HG02852 (cell line): ENCODE results near the gene SLC37A1.

Source experiments
- ATAC-seq: cut with Tn5 transposase; IDR thresholded peaks from one replicate; pipeline ENCODE4 v1.9.1; 2021; ENCODE audit warnings: mild to moderate bottlenecking, moderate library complexity; ENCODE audit not compliant: unreplicated experiment

The SLC37A1 gene

DNA sequence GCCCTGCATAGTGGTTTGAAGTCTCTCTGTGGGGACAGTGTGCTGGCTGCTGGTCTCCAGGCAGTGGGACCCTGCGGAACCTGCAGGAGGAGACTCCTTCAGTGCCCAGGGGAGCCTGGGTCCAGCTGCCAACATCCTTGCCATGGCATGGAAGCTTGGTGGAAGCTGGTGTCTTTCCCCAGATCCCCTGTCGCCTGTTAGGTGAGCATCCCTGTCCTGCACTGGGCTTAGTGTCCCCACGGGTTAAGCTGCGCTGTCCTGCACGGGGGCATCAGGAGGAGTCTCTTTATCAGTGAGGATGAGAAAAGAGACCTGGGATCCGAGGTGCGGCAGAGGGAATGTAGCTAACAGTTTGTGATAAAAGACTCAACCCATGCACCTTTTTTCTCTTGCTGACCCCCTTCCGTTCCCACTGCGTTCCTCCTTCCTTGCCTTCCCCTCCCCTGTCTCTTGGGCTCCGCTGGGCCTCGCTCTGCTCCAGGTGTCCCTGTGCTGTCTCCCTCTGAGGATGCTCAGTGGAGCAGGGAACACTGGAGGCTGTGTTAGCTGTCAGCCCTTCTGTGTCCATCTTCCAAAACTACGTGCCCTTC, 59.3 kb downstream of the SLC37A1 start:
- no peak for ATAC-seq

DNA sequence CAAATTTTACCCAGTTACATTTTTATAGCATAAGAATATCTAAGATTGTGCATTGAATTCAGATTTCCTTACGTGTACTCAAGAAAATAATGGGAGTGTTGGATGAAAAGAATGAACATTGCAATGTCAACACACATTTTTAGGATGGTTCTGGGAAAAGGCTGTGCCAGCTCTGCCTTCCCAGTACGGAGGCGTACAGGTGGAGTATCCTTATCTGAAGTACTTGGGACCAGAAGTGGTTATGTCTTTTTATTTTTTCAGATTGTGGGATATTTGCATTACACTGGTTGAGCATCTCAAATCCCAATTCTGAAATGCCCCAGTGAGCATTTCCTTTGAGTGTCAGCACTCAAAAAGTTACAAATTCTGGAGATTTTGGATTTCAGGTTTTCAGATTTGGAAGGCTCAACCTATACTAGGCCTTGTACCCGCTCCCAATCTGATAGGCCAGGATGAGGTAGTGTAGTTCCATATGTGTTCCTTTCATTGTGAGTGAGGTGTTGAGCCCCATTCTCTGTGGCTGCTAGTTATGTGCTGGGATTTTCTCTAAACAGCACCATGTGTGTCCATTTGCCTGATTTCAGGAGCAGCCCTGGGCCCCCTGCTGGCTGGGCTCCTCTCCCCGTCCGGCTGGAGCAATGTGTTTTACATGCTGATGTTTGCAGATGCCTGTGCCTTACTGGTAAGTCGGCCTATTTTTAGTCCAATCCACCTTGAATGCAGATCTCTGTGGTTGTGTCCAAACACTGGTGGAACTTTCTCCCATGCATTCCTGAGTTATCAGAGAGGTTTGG, 60.8 kb downstream of the SLC37A1 start:
- ATAC-seq, result no peak

GRCh38 chr21:42575111-42575510, 61.5 kb downstream of the SLC37A1 start:
- no peak for ATAC-seq

DNA sequence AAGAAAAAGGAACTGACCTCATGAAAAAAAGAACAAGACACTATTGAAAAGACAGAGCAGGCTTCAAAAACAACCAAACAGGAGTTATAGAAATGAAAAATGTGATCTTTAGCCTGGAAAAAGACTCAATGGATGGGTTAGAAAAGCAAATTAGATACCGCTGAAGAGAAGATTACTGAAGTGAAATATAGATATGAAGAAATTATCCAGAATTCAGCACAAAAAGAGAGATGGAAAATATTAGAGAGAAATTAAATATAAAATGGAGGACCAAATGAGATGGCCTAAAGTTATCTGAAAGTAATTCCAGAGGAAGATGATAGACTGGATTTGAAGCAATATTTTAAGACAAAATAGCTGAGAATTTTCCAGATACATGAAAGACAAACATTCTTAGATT, 63.0 kb downstream of the SLC37A1 start:
- no peak for ATAC-seq

- no peak for ATAC-seq
These were observed 64.4 kb downstream of the SLC37A1 start for GRCh38 chr21:42578034-42578433.

DNA sequence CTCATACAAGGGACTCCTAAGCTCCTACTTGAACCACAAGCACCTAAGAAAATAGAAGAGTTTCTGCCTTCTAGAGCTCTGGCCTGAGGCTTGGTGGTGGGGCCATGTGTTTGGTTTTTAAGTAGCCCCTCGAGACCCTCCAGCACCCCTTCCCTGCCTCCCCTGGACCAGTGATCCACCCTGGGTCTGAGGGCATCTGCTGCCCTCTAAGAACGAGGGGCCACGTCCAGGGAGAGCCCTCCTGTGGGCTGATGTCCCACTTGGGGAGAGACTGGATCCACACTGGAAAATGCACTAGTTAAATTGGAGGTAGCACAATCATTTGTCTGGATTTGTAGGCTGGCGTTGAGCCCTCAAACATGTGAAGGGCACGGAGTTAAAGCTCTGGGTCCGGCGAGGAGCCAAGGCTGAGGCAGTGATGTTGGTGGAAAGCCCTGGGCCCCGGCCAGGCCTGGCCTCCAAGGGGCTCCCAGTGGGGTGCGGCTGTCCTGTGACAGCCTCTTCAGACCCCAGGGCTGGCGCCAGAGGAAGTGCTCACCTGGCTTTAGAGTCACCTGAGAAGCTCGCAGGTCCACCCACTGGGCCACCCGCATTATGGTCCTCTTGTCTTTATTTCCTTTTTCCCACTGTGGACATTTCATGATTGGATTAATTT, 65.2 kb downstream of the SLC37A1 start:
- no peak for ATAC-seq

- no peak for ATAC-seq
These were observed 65.9 kb downstream of the SLC37A1 start for GRCh38 chr21:42579456-42580075.

DNA sequence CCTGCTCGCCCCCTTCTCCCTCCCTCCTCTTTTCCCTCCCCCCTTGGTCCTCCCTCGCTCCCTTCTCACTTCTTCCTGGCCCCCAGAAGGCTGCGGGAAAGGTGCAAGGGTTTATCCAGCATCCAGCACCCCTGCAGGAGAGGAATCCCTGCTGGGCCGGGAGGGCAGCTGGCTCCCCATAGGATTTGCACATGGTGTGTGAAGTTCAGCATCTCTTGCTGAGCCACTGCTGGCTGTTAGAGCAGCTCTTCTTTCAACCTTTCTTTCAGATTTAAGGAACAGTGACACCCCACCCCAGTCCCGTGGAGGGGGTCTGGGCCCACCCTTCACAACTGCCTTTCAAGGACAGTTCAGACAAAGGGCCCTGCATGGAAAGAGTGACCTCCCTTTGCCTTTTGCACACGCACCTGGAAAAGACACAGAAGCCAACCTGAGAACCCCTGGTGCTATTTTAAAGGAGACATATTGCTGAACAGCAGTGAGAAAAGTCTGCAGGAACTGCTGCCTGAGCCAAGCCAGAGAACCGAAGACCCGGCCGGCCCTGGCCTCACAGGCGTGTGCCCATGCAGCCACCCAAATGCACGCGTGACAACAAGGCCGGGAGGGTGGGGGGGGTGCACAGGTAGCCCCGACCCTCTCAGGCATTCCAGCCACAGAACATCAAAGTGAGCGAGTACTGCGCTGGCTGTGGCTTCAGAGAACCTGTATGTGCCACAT, 66.6 kb downstream of the SLC37A1 start:
- no peak for ATAC-seq

DNA sequence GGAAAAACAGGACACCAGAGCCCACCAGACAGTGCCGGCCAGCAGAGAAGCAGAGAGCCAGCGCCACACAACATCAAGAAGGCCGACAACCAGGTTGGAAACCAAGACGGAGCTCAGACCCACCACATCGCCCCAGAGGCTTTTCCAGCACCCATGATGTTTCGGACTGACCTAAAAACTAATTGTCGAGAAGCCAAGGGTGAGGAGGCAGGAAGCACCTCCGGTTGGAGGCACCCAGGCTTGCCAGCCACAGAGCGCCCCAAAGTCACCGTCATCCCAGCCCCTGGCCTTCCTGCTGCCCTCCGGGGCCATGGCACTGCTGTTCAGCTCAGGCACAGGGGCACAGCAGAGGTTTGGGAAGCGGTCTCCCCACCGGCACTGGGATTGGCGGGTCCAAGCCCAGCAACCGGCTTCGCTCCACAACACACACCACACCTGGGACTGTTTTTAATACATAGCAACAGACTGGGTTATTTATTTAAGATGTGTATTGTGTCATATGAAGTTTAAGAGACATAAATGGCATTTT, 67.2 kb downstream of the SLC37A1 start:
- ATAC-seq, result no peak

DNA sequence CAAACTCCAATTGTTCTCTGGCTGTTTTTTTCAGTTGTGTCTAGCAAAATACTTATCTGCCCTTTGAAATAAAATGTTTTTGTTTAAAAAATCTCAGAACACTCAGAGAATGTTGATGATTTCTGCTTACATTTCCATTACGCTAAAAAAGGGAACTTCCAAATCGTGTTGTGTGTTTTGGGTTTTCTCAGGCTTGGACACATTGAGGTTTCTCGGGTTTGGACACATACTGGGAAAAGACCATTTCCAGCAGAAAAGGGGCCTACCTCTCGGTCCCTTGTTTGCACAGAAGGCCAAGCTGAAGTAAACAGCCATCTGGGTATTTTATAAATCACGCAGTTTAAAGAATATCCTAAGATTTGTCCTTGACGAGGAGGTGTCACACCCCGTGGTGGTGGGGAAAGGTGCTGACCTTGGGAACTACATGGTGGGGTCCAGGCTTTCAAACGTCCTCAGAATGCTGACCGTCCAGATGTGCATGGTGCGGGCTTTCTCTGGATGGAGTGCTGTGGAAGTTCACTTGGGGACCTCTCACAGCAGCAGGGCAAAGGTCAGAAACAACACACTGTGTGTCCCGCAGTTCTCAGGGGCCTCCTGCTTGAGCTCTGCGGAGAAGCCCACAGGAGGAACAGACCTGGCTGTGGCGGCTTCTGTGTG, 67.8 kb downstream of the SLC37A1 start:
- no peak for ATAC-seq

DNA sequence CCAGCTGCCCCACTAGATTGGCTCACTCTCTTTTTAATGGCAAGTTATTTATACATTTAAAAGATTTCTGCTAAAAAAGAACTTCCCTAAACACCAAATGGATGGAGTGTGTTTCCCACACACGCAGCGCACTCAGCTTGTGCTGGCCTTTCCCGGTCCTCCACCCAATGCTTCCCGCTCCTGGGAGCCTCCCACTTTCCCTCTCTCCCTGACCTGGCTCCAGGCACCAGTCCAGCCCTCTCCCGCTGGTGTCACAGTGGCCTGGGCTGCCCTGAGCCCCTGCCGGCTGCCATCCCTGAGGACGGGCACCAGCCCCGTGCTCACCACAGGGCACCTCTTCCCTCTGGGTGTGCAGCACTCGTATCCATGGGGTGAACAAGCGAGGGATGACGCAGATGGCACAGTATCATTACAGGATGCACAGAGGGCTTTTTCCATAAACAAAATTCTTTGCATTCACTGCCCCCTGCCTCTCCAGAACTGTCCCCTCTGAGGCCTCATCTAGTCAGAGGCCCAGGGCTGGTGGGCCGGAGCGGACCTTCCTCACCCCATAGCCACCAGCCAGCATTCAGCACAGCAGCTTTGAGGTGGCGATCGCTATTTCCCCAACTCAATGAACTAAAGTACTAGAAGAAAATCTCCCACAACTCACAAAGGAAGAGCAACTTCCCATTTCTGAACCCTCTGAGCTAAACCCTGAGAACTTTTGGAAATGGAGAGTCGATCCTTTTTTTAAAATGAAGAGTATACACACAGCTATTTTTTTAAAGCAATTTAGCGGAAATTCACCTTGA, 68.5 kb downstream of the SLC37A1 start:
- no peak for ATAC-seq

DNA sequence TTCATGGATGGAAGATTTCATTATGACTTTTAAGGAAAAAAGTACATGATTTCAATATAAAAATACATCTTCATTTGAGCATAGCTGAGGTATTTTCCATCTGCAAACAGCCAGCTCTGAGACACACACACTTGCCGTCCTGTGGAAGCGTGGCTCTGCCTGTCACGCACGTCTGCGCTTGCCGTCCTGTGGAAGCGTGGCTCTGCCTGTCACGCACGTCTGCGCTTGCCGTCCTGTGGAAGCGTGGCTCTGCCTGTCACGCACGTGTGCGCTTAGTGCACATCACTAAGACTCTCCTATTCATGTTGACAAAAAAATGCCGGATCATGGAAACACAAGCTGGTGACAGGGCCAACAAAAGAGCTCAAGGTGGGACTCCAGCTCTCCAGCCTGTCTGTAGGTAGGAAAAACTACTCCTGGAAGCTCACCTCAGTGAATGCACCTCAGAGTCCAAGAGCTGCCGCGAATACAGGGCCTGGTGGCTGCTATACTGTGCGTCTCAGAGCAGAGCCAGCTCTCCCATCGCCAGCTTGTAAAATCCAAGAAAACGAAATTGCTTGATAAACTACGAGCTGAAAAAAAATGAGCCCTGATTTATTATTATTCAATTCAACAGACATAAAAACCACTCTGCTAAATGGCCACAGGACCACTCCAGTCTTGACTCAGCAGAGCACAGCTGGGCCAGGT, 69.3 kb downstream of the SLC37A1 start:
- no peak for ATAC-seq

- no peak for ATAC-seq
These were observed 70.0 kb downstream of the SLC37A1 start for GRCh38 chr21:42583477-42584295.

- no peak for ATAC-seq
These were observed 70.6 kb downstream of the SLC37A1 start for GRCh38 chr21:42584296-42584641.

- ATAC-seq, result no peak
These were observed 72.2 kb downstream of the SLC37A1 start for GRCh38 chr21:42585881-42586280.

- ATAC-seq, result no peak
These were observed 72.8 kb downstream of the SLC37A1 start for GRCh38 chr21:42586406-42586805.

DNA sequence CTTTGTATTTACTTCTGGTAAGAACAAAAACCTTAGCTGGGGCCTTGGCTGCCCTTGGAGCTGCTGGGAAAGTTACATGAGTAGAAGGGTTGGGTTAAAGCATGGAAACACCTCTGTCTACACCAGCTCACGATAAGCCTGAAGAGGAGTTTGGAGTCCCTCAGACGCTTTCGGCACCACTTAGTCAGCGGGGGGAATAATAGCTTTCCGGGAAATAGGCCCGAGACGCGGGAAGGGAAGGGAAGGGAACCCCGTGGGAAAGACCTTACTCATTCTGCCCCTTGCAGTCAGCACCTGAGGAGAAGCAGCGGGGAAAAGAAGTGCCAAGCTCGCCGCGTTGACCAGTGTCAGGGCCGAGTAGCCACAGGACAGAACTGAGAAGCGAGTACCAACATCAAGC, 73.4 kb downstream of the SLC37A1 start:
- no peak for ATAC-seq

GRCh38 chr21:42590431-42591131, 76.9 kb downstream of the SLC37A1 start:
- no peak for ATAC-seq
